Epithelial cell of proximal tubule (primary cell): ENCODE results near the gene FBRSL1. TPM values are rescaled to one million over a fixed set of nuclear protein-coding genes. Genes with fewer than 3 reads are reported as not detected.

ENCODE experiments used
- DNase-seq: peaks from one replicate; pipeline ENCODE4 v3.0.0-alpha.2; 2011; ENCODE audit warnings: low read depth
- H3K4me3 ChIP-seq: 2 replicates; pipeline ENCODE4 v1.5.1; 2011; ENCODE audit warnings: low read depth, mild to moderate bottlenecking, low read length
- total RNA-seq: library from RNA; depleted of rRNA; stranded (reverse); fragments of >200 nt; gene quantifications from 2 replicates; pipeline ENCODE4 v1.2.3, GENCODE V29; 2015
- TF ChIP-seq, protein P1 (sequence below): conservative IDR thresholded peaks from 2 replicates; pipeline ENCODE4 v1.5.1; 2012; ENCODE audit warnings: low read depth, mild to moderate bottlenecking, low read length

The FBRSL1 gene
- total RNA-seq, 1 donor from 2014 or later = 95.9 TPM

DNA sequence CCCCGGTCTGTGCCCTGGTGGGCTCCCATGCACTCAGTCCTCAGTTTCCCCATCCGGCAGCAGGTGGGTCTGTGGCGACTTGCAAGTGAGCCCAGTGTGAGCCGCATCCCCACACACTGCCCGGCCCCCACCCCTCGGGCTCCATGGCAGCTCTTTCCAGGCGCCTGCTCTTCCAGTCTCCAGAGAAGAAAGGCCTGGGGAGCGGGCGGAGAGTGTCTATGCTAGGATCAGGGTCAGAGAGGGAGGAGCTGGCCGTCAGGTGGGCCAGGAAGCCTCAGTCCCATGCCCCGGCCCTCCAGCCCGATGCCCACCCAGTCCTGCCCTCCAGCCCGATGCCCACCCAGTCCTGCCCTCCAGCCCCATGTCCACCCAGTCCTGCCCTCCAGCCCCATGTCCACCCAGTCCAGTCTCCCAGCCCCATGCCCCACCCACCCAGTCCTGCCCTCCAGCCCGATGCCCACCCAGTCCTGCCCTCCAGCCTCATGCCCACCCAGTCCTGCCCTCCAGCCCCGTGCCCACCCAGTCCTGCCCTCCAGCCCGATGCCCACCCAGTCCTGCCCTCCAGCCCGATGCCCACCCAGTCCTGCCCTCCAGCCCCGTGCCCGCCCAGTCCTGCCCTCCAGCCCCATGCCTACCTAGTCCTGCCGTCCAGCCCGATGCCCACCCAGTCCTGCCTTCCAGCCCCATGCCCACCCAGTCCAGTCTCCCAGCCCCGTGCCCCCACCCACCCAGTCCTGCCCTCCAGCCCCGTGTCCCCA is 49.2 kb downstream of the FBRSL1 start:
- DNase-seq = no peak
- TF ChIP-seq, protein P1, sequence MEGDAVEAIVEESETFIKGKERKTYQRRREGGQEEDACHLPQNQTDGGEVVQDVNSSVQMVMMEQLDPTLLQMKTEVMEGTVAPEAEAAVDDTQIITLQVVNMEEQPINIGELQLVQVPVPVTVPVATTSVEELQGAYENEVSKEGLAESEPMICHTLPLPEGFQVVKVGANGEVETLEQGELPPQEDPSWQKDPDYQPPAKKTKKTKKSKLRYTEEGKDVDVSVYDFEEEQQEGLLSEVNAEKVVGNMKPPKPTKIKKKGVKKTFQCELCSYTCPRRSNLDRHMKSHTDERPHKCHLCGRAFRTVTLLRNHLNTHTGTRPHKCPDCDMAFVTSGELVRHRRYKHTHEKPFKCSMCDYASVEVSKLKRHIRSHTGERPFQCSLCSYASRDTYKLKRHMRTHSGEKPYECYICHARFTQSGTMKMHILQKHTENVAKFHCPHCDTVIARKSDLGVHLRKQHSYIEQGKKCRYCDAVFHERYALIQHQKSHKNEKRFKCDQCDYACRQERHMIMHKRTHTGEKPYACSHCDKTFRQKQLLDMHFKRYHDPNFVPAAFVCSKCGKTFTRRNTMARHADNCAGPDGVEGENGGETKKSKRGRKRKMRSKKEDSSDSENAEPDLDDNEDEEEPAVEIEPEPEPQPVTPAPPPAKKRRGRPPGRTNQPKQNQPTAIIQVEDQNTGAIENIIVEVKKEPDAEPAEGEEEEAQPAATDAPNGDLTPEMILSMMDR = no peak
- no peak overlapping the region for H3K4me3 ChIP-seq

DNA sequence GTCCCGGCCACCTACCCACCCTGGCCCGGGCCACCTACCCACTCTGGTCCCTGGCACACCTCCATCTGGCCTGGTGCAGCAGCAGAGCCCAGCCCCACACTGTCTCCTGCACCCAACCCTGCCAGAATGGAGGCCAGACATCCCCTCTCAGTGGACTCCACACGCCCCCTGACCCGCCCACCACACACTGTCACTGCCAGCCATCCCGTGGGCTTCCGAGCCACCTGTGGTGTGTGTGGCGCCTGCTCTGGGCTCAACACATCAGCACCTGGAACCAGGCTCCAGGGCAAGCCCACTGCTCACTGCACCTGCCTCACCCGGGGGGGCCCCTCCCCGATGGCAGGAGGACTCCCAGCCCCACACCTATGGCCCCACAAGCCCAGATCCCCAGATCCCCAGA is 50.5 kb downstream of the FBRSL1 start:
- no peak for DNase-seq
- TF ChIP-seq, protein P1 = no peak
- no peak overlapping the region for H3K4me3 ChIP-seq

DNA sequence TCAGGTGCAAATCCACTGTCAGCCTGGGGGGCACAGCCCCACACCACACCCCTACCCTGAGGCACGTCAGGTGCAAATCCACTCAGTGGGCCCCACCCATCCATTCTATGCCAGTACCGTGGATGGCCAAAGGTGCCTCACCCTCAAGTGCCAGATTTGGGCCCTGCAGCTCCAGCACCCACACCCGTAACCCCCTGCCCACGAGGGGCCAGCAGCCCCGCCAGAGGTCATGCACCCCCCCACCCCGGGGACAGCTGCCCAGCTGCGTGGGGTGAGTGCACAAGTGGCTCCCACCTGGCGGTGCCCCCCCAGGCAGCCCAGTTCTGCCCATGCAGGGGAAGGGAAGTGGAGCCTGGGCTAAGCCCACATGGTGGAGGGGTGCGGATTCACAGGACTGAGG is 51.2 kb downstream of the FBRSL1 start:
- TF ChIP-seq, protein P1 = no peak
- H3K4me3 ChIP-seq = no peak overlapping the region
- DNase-seq = no peak

- no peak for DNase-seq
- TF ChIP-seq, protein P1 = no peak
- H3K4me3 ChIP-seq = no peak overlapping the region
Observed at GRCh38 chr12:132541996-132542395, 52.0 kb downstream of the FBRSL1 start.

GRCh38 chr12:132542661-132543060 is 52.7 kb downstream of the FBRSL1 start:
- DNase-seq = no peak
- TF ChIP-seq, protein P1 = no peak
- H3K4me3 ChIP-seq = no peak overlapping the region

- TF ChIP-seq, protein P1 = no peak
- H3K4me3 ChIP-seq = no peak overlapping the region
- no peak for DNase-seq
Observed at GRCh38 chr12:132543298-132544079, 53.5 kb downstream of the FBRSL1 start.

DNA sequence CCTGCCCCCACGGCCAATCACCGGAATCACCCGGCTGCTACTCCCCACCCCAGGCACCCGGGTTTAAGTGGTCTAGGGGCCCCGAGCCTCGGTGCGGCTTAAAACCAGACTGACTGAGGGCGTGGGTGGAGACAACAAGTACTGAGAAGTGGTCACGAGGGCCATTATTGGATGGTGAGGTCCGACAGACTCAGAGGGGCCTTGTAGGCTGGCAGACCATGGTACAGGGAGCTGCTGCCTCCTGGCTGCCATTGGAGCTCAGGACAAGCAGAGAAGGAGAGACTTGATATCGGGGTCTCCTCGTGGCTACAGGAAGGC is 54.1 kb downstream of the FBRSL1 start:
- no peak overlapping the region for H3K4me3 ChIP-seq
- no peak for DNase-seq
- TF ChIP-seq, protein P1 = peak; percentile 10
